Panc1 (cell line): ENCODE data around the gene ATE1. TPM values are rescaled to one million over a fixed set of nuclear protein-coding genes. Genes with fewer than 3 reads are reported as not detected.

Experiments used
- ATAC-seq: fragments of 200-7000 bp; cut with Tn5 transposase; 2 replicates; pipeline ENCODE4 v1.9.1; 2020; ENCODE audit warnings: mild to moderate bottlenecking, moderate library complexity
- BruUV-seq: library from RNA; stranded (reverse); fragments of 400-500 nt; replicated peaks from 2 replicates; lab custom pipeline; 2021; lab: Mats Ljungman, UMichigan
- CTCF ChIA-PET: fragments of 300-600 bp; sonication (Branson Sonifier 250); formaldehyde crosslinking; loops from one replicate; lab custom pipeline; 2022; ENCODE audit warnings: antibody characterized with exemption; lab: Charles Lee
- POLR2A ChIA-PET: fragments of 300-600 bp; sonication (Branson Sonifier 250); formaldehyde crosslinking; loops from one replicate; lab custom pipeline; 2022; ENCODE audit warnings: antibody characterized with exemption; lab: Charles Lee
- DNase-seq: peaks from one replicate; pipeline ENCODE4 v3.0.0-alpha.2; 2010; ENCODE audit warnings: low read depth, low spot score
- H3K27ac ChIP-seq: 2 replicates; pipeline ENCODE4 v1.5.1; 2011; ENCODE audit warnings: mild to moderate bottlenecking, low read length, inconsistent platforms
- H3K27me3 ChIP-seq: fragments of 200-500 bp; sonication (Bioruptor generic); 2 replicates; pipeline ENCODE4 v1.6.0; 2014; ENCODE audit warnings: low read length, inconsistent platforms; ENCODE audit not compliant: control insufficient read depth, insufficient read depth
- H3K36me3 ChIP-seq: fragments of 200-500 bp; sonication (Bioruptor generic); 2 replicates; pipeline ENCODE4 v1.5.1; 2014; ENCODE audit warnings: inconsistent platforms, mild to moderate bottlenecking, low read length, moderate library complexity; ENCODE audit not compliant: control insufficient read depth, insufficient read depth
- H3K4me1 ChIP-seq: 2 replicates; pipeline ENCODE4 v1.5.1; 2011; ENCODE audit warnings: inconsistent platforms, mild to moderate bottlenecking, low read length, moderate library complexity; ENCODE audit not compliant: control insufficient read depth, insufficient read depth
- H3K4me3 ChIP-seq, 2 experiments: 2 replicates each; pipeline ENCODE4 v1.5.1; 2011 to 2012; ENCODE audit warnings: low read depth in 2 of 2, low read length in 2 of 2, mild to moderate bottlenecking in 2 of 2, inconsistent platforms in 1 of 2, moderate library complexity in 1 of 2
- H3K9me3 ChIP-seq: fragments of 200-500 bp; sonication (Bioruptor generic); 2 replicates; pipeline ENCODE4 v1.5.1; 2014; ENCODE audit warnings: low read depth, mild to moderate bottlenecking, inconsistent platforms, low read length, moderate library complexity; ENCODE audit not compliant: control insufficient read depth, insufficient read depth
- CTCF ChIP-seq: fragments of 450-650 bp; IDR thresholded peaks from 2 replicates; pipeline ENCODE4 v1.5.1; 2017; ENCODE audit warnings: mild to moderate bottlenecking
- POLR2AphosphoS5 ChIP-seq: IDR thresholded peaks from 2 replicates; pipeline ENCODE4 v1.6.1; 2012; ENCODE audit warnings: mild to moderate bottlenecking, low read depth, low read length, moderate library complexity
- SIN3A ChIP-seq: IDR thresholded peaks from 2 replicates; pipeline ENCODE4 v1.6.1; 2012; ENCODE audit warnings: low read depth, mild to moderate bottlenecking, low read length, moderate library complexity, borderline replicate concordance; ENCODE audit not compliant: insufficient read depth
- TCF7L2 ChIP-seq: IDR thresholded peaks from 2 replicates; pipeline ENCODE4 v1.6.1; 2011; ENCODE audit warnings: mild to moderate bottlenecking, low read depth, low read length, inconsistent platforms
- in situ Hi-C: cut with HindIII; loops from 2 replicates; pipeline ENCODE4 v1.10.0; 2016; ENCODE audit warnings: low sequenced_read_pairs, low pct_unique_long_range_greater_than_20kb
- intact Hi-C: fragments of 100-400 bp; cut with micrococcal nuclease; formaldehyde crosslinking; loops from one replicate; pipeline ENCODE4 v1.10.0; 2022; ENCODE audit not compliant: unreplicated experiment
- total RNA-seq: library from RNA; stranded (reverse); gene quantifications from one replicate; pipeline ENCODE4 v1.2.1, GENCODE V29; 2021; ENCODE audit not compliant: unreplicated experiment
- TF ChIP-seq, protein P1 (sequence below), 2 experiments: IDR thresholded peaks; 2 replicates each; pipeline ENCODE4 v1.6.1; 2011 to 2012; ENCODE audit warnings: low read depth in 2 of 2, control low read depth in 1 of 2, low read length in 1 of 2, mild to moderate bottlenecking in 1 of 2, moderate library complexity in 1 of 2; ENCODE audit not compliant: insufficient read depth in 1 of 2

The ATE1 gene
- total RNA-seq, 1 experiment from 2014 or later, result 45.5 TPM

DNA sequence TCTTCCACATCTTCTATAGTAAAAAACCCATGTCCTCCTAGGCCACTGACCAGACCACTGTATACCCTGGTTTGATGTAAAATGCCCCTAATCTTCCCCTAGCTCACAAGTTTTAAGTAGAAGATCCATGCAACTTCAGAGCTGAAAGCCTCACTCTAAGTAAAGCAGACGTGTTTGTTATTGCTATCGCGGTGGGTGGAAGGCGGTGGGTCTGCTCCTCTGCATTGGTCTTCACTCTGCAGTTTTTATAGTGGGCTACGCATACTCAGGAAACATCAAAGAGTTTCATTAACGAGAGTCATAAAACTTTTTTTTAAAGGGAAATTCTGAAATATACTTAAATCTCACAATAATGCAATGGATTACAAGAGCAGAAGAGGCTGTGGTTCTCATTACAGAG lies 91.7 kb downstream of the ATE1 start:
- POLR2A ChIA-PET, result interaction anchor here (0.7 kb wide), 1 partner anchor 236 kb away, joined by 5 read pairs; no protein-coding TSS in a partner anchor

GRCh38 chr10:121835376-121835775 lies 92.5 kb downstream of the ATE1 start:
- TF ChIP-seq, protein P1, sequence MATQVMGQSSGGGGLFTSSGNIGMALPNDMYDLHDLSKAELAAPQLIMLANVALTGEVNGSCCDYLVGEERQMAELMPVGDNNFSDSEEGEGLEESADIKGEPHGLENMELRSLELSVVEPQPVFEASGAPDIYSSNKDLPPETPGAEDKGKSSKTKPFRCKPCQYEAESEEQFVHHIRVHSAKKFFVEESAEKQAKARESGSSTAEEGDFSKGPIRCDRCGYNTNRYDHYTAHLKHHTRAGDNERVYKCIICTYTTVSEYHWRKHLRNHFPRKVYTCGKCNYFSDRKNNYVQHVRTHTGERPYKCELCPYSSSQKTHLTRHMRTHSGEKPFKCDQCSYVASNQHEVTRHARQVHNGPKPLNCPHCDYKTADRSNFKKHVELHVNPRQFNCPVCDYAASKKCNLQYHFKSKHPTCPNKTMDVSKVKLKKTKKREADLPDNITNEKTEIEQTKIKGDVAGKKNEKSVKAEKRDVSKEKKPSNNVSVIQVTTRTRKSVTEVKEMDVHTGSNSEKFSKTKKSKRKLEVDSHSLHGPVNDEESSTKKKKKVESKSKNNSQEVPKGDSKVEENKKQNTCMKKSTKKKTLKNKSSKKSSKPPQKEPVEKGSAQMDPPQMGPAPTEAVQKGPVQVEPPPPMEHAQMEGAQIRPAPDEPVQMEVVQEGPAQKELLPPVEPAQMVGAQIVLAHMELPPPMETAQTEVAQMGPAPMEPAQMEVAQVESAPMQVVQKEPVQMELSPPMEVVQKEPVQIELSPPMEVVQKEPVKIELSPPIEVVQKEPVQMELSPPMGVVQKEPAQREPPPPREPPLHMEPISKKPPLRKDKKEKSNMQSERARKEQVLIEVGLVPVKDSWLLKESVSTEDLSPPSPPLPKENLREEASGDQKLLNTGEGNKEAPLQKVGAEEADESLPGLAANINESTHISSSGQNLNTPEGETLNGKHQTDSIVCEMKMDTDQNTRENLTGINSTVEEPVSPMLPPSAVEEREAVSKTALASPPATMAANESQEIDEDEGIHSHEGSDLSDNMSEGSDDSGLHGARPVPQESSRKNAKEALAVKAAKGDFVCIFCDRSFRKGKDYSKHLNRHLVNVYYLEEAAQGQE (IDR thresholded peaks at IDR 0.05; ENCODE audit: insufficient read depth in 1 of 2, low read depth in 2 of 2, low read length in 1 of 2), result no peak
- TF ChIP-seq SIN3A (no peak), POLR2AphosphoS5 (no peak), TCF7L2 (no peak), CTCF (no peak)
- Histone ChIP-seq H3K36me3 (0 out of 2 replicates have a peak, but pooled peaks cover 4% of the 10 kb centered on the region), H3K4me3 (no peak overlapping the region), H3K27ac (no peak overlapping the region), H3K9me3 (no peaks in the 10 kb centered on the region), H3K4me1 (no peaks in the 10 kb centered on the region), H3K27me3 (no peaks in the 10 kb centered on the region)
- no TSS peak for BruUV-seq
- DNase-seq, result no peak
- no peak for ATAC-seq
- CTCF ChIA-PET, result no interaction called here
- POLR2A ChIA-PET, result no interaction called here
- intact Hi-C loops, result no loop called here
- in situ Hi-C loops, result no loop called here

More for the DNA sequence above, 91.7 kb downstream of the ATE1 start:
- no TSS peak for BruUV-seq
- CTCF ChIA-PET, result no interaction called here
- H3K27ac ChIP-seq, result no peak overlapping the region
- H3K36me3 ChIP-seq, result 0 out of 2 replicates have a peak, but pooled peaks cover 4% of the 10 kb centered on the region
- no peaks in the 10 kb centered on the region for H3K27me3 ChIP-seq
- no peak overlapping the region for H3K4me3 ChIP-seq
- no peaks in the 10 kb centered on the region for H3K4me1 ChIP-seq
- H3K9me3 ChIP-seq, result no peaks in the 10 kb centered on the region
- intact Hi-C loops (no loop called here), in situ Hi-C loops (no loop called here)
- no peak for TF ChIP-seq POLR2AphosphoS5
- TF ChIP-seq SIN3A, result no peak
- TF ChIP-seq CTCF, result no peak
- TF ChIP-seq TCF7L2, result no peak
- TF ChIP-seq, protein P1 (IDR thresholded peaks at IDR 0.05; ENCODE audit: insufficient read depth in 1 of 2, low read depth in 2 of 2, low read length in 1 of 2), result no peak
- no peak for DNase-seq
- ATAC-seq, result no peak
